RWPE2 (cell line): Measurements from ENCODE around the gene TCF7L2.
A peak's percentile ranks its signal among the peaks of the same experiment; 100 is the strongest.

Source experiments
- ATAC-seq: fragments of 200-7000 bp; cut with Tn5 transposase; 3 replicates; pipeline ENCODE4 v1.9.1; 2021; ENCODE audit warnings: low read depth
- DNase-seq: peaks from one replicate; pipeline ENCODE4 v3.0.0-alpha.2; 2020; ENCODE audit warnings: low spot score
- H3K27ac ChIP-seq: fragments of 450-650 bp; 2 replicates; pipeline ENCODE4 v1.5.1; 2017; ENCODE audit warnings: mild to moderate bottlenecking; ENCODE audit not compliant: poor library complexity, severe bottlenecking
- H3K27me3 ChIP-seq: fragments of 250-450 bp; sonication (Bioruptor Pico); 2 replicates; pipeline ENCODE4 v1.5.1; 2021; ENCODE audit warnings: mild to moderate bottlenecking, moderate library complexity; ENCODE audit not compliant: insufficient read depth, poor library complexity, severe bottlenecking
- H3K36me3 ChIP-seq: fragments of 250-450 bp; sonication (Bioruptor Pico); 2 replicates; pipeline ENCODE4 v1.5.1; 2020; ENCODE audit warnings: low read depth, mild to moderate bottlenecking, moderate library complexity
- H3K4me1 ChIP-seq: fragments of 250-450 bp; sonication (Bioruptor Pico); 2 replicates; pipeline ENCODE4 v1.5.1; 2021; ENCODE audit warnings: mild to moderate bottlenecking, moderate library complexity; ENCODE audit not compliant: insufficient read depth, poor library complexity, severe bottlenecking
- H3K4me3 ChIP-seq: fragments of 250-450 bp; sonication (Bioruptor Pico); 2 replicates; pipeline ENCODE4 v1.5.1; 2021; ENCODE audit warnings: mild to moderate bottlenecking, moderate library complexity; ENCODE audit not compliant: severe bottlenecking
- H3K9me3 ChIP-seq: fragments of 250-450 bp; sonication (Bioruptor Pico); 2 replicates; pipeline ENCODE4 v1.5.1; 2021; ENCODE audit warnings: mild to moderate bottlenecking, moderate library complexity; ENCODE audit not compliant: severe bottlenecking
- CTCF ChIP-seq: fragments of 450-650 bp; IDR thresholded peaks from one replicate; pipeline ENCODE4 v1.5.1; 2017; ENCODE audit warnings: mild to moderate bottlenecking, moderate library complexity; ENCODE audit not compliant: poor library complexity, severe bottlenecking

TCF7L2 gene

GRCh38 chr10:113111900-113112853, 162.1 kb downstream of the TCF7L2 start:
- H3K27ac ChIP-seq: no peak overlapping the region
- no peak for DNase-seq
- no peaks in the 10 kb centered on the region for H3K4me1 ChIP-seq

GRCh38 chr10:113113241-113113640, 163.2 kb downstream of the TCF7L2 start:
- H3K27me3 ChIP-seq: no peaks in the 10 kb centered on the region
- H3K36me3 ChIP-seq: peaks cover 5% of the 10 kb centered on the region; the same call in 1 of the 2 replicates
- no peaks in the 10 kb centered on the region for H3K4me1 ChIP-seq
- no peak for ATAC-seq
- H3K27ac ChIP-seq: no peak overlapping the region
- no peak overlapping the region for H3K4me3 ChIP-seq
- no peak for TF ChIP-seq CTCF
- DNase-seq: no peak
- H3K9me3 ChIP-seq: no peaks in the 10 kb centered on the region

More at GRCh38 chr10:113111900-113112853, 162.1 kb downstream of the TCF7L2 start:
- peaks cover 5% of the 10 kb centered on the region; the same call in 1 of the 2 replicates for H3K36me3 ChIP-seq
- no peaks in the 10 kb centered on the region for H3K27me3 ChIP-seq
- H3K9me3 ChIP-seq: no peaks in the 10 kb centered on the region
- H3K4me3 ChIP-seq: no peak overlapping the region
- no peak for TF ChIP-seq CTCF
- ATAC-seq: peak; percentile 24; the same call in 1 of the 3 replicates

GRCh38 chr10:113113918-113114317, 163.9 kb downstream of the TCF7L2 start:
- H3K9me3 ChIP-seq: no peaks in the 10 kb centered on the region
- H3K4me3 ChIP-seq: no peak overlapping the region
- no peak overlapping the region for H3K27ac ChIP-seq
- TF ChIP-seq CTCF: no peak
- no peaks in the 10 kb centered on the region for H3K4me1 ChIP-seq
- H3K27me3 ChIP-seq: no peaks in the 10 kb centered on the region
- DNase-seq: no peak
- H3K36me3 ChIP-seq: peaks cover 5% of the 10 kb centered on the region; the same call in 1 of the 2 replicates
- no peak for ATAC-seq

- no peak for TF ChIP-seq CTCF
- ATAC-seq: no peak
- Histone ChIP-seq H3K36me3 (peaks cover 5% of the 10 kb centered on the region; the same call in 1 of the 2 replicates), H3K27ac (no peak overlapping the region), H3K9me3 (no peaks in the 10 kb centered on the region), H3K27me3 (no peaks in the 10 kb centered on the region), H3K4me1 (no peaks in the 10 kb centered on the region), H3K4me3 (no peak overlapping the region)
- no peak for DNase-seq
Measured at GRCh38 chr10:113115556-113115955, 165.5 kb downstream of the TCF7L2 start.

GRCh38 chr10:113118882-113119281, 168.8 kb downstream of the TCF7L2 start:
- Histone ChIP-seq H3K27ac (no peak overlapping the region), H3K27me3 (no peaks in the 10 kb centered on the region), H3K4me3 (no peak overlapping the region), H3K36me3 (peaks cover 5% of the 10 kb centered on the region; the same call in 1 of the 2 replicates), H3K9me3 (no peaks in the 10 kb centered on the region), H3K4me1 (no peaks in the 10 kb centered on the region)
- no peak for TF ChIP-seq CTCF
- no peak for DNase-seq
- ATAC-seq: no peak
